Lung microvascular endothelial cell (primary cell): Measurements from ENCODE around the gene FKBP14. TPM values are rescaled to one million over a fixed set of nuclear protein-coding genes. Genes with fewer than 3 reads are reported as not detected.

Experiments used
- total RNA-seq: library from RNA; depleted of rRNA; stranded (reverse); fragments of >200 nt; gene quantifications from 2 replicates; pipeline ENCODE4 v1.2.1, GENCODE V29; 2014

Gene FKBP14
- total RNA-seq, 1 donor from 2014 or later, result 7.9 TPM

Other genes starting within 250 kb of the FKBP14 start
- not detected in 2 replicates for gene WIPF3, start 220.2 kb downstream of the FKBP14 start, total RNA-seq
- gene SCRN1, start 36.9 kb downstream of the FKBP14 start, total RNA-seq, result 62.3 and 64.1 TPM in 2 replicates
- 12.3 and 12.4 TPM in 2 replicates for gene PLEKHA8, start 1.7 kb upstream of the FKBP14 start, total RNA-seq
- gene MTURN, start 108.3 kb upstream of the FKBP14 start, total RNA-seq, result 8.9 and 9.8 TPM in 2 replicates